PC-9 (cell line): ENCODE data around the gene MARS2.

Experiments used
- CTCF ChIP-seq: fragments of 200-600 bp; sonication (generic); conservative IDR thresholded peaks from 2 replicates; pipeline ENCODE4 v1.6.1; 2017; ENCODE audit warnings: mixed run types, antibody characterized with exemption, mild to moderate bottlenecking, moderate library complexity
- EZH2 ChIP-seq: fragments of 200-600 bp; sonication (generic); IDR thresholded peaks from 2 replicates; pipeline ENCODE4 v1.8.0; 2017; ENCODE audit warnings: antibody characterized with exemption, low read depth

GRCh38 chr2:197710424-197711042, 5.4 kb downstream of the MARS2 start:
- no peak for TF ChIP-seq CTCF
- TF ChIP-seq EZH2, result no peak
